OCI-LY7 (cell line): ENCODE results near the gene TRIM58. TPM values are rescaled to one million over a fixed set of nuclear protein-coding genes. Genes with fewer than 3 reads are reported as not detected.

ENCODE experiments used
- BruUV-seq: library from RNA; stranded (reverse); fragments of 400-500 nt; replicated peaks from 2 replicates; lab custom pipeline; 2021; lab: Mats Ljungman, UMichigan
- CTCF ChIA-PET: fragments of 300-600 bp; sonication (Branson Sonifier 250); formaldehyde crosslinking; loops from one replicate; lab custom pipeline; 2022; ENCODE audit warnings: antibody characterized with exemption; ENCODE audit not compliant: unreplicated experiment; lab: Charles Lee
- POLR2A ChIA-PET: fragments of 300-600 bp; sonication (Branson Sonifier 250); formaldehyde crosslinking; loops from one replicate; lab custom pipeline; 2022; ENCODE audit warnings: antibody characterized with exemption; lab: Charles Lee
- DNase-seq: peaks from one replicate; pipeline ENCODE4 v3.0.0-alpha.2; 2015; ENCODE audit warnings: low spot score
- H2AFZ ChIP-seq: fragments of 200-600 bp; sonication (generic), shearing (Covaris generic); 2 replicates; pipeline ENCODE4 v1.6.1; 2014; ENCODE audit warnings: mild to moderate bottlenecking, antibody characterized with exemption, low read length, moderate library complexity
- H3K27ac ChIP-seq: fragments of 200-600 bp; sonication (generic); 2 replicates; pipeline ENCODE4 v1.5.1; 2014; ENCODE audit warnings: mixed run types, low read depth, mild to moderate bottlenecking, moderate library complexity, low read length, inconsistent platforms; ENCODE audit not compliant: poor library complexity, severe bottlenecking
- H3K36me3 ChIP-seq: fragments of 200-600 bp; sonication (generic); 2 replicates; pipeline ENCODE4 v1.6.1; 2014; ENCODE audit warnings: mild to moderate bottlenecking, antibody characterized with exemption, low read length, moderate library complexity, mixed read lengths; ENCODE audit not compliant: insufficient read depth
- H3K4me1 ChIP-seq: fragments of 200-600 bp; sonication (generic); 2 replicates; pipeline ENCODE4 v1.5.1; 2014; ENCODE audit warnings: mild to moderate bottlenecking, low read length; ENCODE audit not compliant: insufficient read depth, poor library complexity, severe bottlenecking
- H3K4me2 ChIP-seq: fragments of 200-600 bp; sonication (generic); 2 replicates; pipeline ENCODE4 v1.6.1; 2014; ENCODE audit warnings: mild to moderate bottlenecking, low read length
- H3K4me3 ChIP-seq: fragments of 200-600 bp; sonication (generic); 2 replicates; pipeline ENCODE4 v1.5.1; 2014; ENCODE audit warnings: mild to moderate bottlenecking, low read depth, low read length; ENCODE audit not compliant: poor library complexity, severe bottlenecking
- H3K79me2 ChIP-seq: fragments of 200-600 bp; sonication (generic); 2 replicates; pipeline ENCODE4 v1.6.1; 2016; ENCODE audit warnings: low read depth, mild to moderate bottlenecking, low read length, moderate library complexity, mixed read lengths; ENCODE audit not compliant: insufficient read depth
- H3K9me2 ChIP-seq: fragments of 200-600 bp; sonication (generic); 2 replicates; pipeline ENCODE4 v1.6.1; 2016; ENCODE audit warnings: mild to moderate bottlenecking, low read length, mixed read lengths; ENCODE audit not compliant: insufficient read depth
- H3K9me3 ChIP-seq: fragments of 200-600 bp; sonication (generic); 2 replicates; pipeline ENCODE4 v1.6.1; 2014; ENCODE audit warnings: mild to moderate bottlenecking, mixed run types, low read length, mixed read lengths
- H4K20me1 ChIP-seq: fragments of 200-600 bp; sonication (generic); 2 replicates; pipeline ENCODE4 v1.6.1; 2014; ENCODE audit warnings: mild to moderate bottlenecking, antibody characterized with exemption, low read length, moderate library complexity, mixed read lengths; ENCODE audit not compliant: insufficient read depth
- CTCF ChIP-seq: fragments of 200-600 bp; sonication (generic); conservative IDR thresholded peaks from 2 replicates; pipeline ENCODE4 v1.5.1; 2014; ENCODE audit warnings: mild to moderate bottlenecking, antibody characterized with exemption, low read length, moderate library complexity, mixed read lengths
- EZH2phosphoT487 ChIP-seq: fragments of 200-600 bp; sonication (generic); IDR thresholded peaks from 2 replicates; pipeline ENCODE4 v1.6.1; 2018; ENCODE audit warnings: low read depth, borderline replicate concordance, mild to moderate bottlenecking, mixed run types, antibody characterized with exemption, low read length, moderate library complexity, mixed read lengths
- intact Hi-C: fragments of 100-400 bp; cut with micrococcal nuclease; formaldehyde crosslinking; loops from one replicate; pipeline ENCODE4 v1.10.0; 2022; ENCODE audit not compliant: unreplicated experiment
- total RNA-seq, 2 experiments: library from RNA; depleted of rRNA in 1 of 2; stranded (reverse); fragments of >200 nt in 1 of 2; shearing (Covaris generic) in 1 of 2; gene quantifications; 2 replicates each; pipeline ENCODE4 v1.2.3, GENCODE V29; 2014 to 2022

The TRIM58 gene
- total RNA-seq, 2 experiments from 2014 or later: not detected

GRCh38 chr1:247841796-247842195 is 15.2 kb upstream of the TRIM58 start, which contains the start of gene OR11L1:
TSS of gene OR11L1 (minus strand) at chr1:247841896. CDS start at chr1:247841896, 0 bp downstream.
- TF ChIP-seq EZH2phosphoT487 (no peak), CTCF (no peak)
- Histone ChIP-seq H3K9me2 (no peaks in the 10 kb centered on the region), H3K4me1 (no peaks in the 10 kb centered on the region), H3K4me3 (no peak within 1 kb of the TSS), H4K20me1 (no peaks in the 10 kb centered on the region), H3K36me3 (no peaks in the 10 kb centered on the region), H3K9me3 (no peaks in the 10 kb centered on the region), H3K79me2 (no peaks in the 10 kb centered on the region), H3K4me2 (no peak within 1 kb of the TSS), H3K27ac (no peak within 1 kb of the TSS), H2AFZ (no peak within 1 kb of the TSS)
- POLR2A ChIA-PET: no interaction called here
- BruUV-seq: no TSS peak
- intact Hi-C loops: no loop called here
- no peak for DNase-seq
- CTCF ChIA-PET: no interaction called here

- H3K9me2 ChIP-seq: no peaks in the 10 kb centered on the region
- no peaks in the 10 kb centered on the region for H3K36me3 ChIP-seq
- no peak for DNase-seq
- H2AFZ ChIP-seq: no peak overlapping the region
- no peaks in the 10 kb centered on the region for H4K20me1 ChIP-seq
- no peak overlapping the region for H3K27ac ChIP-seq
- H3K4me1 ChIP-seq: no peaks in the 10 kb centered on the region
- no peak overlapping the region for H3K4me3 ChIP-seq
- intact Hi-C loops: no loop called here
- no TSS peak for BruUV-seq
- ChIA-PET CTCF (no interaction called here), POLR2A (interaction anchor here (0.8 kb wide), 1 partner anchor 419 kb away, joined by 3 read pairs; no protein-coding TSS in a partner anchor)
- no peaks in the 10 kb centered on the region for H3K79me2 ChIP-seq
- TF ChIP-seq CTCF: no peak
- no peak for TF ChIP-seq EZH2phosphoT487
- no peak overlapping the region for H3K4me2 ChIP-seq
- H3K9me3 ChIP-seq: no peaks in the 10 kb centered on the region
These were observed 13.6 kb upstream of the TRIM58 start for GRCh38 chr1:247843411-247843810.

GRCh38 chr1:247845011-247845692 is 11.8 kb upstream of the TRIM58 start:
- no TSS peak for BruUV-seq
- CTCF ChIA-PET: no interaction called here
- H3K4me2 ChIP-seq: no peak overlapping the region
- DNase-seq: no peak
- H3K9me3 ChIP-seq: no peaks in the 10 kb centered on the region
- no peak overlapping the region for H3K4me3 ChIP-seq
- H3K9me2 ChIP-seq: no peaks in the 10 kb centered on the region
- no peaks in the 10 kb centered on the region for H3K79me2 ChIP-seq
- no peak for TF ChIP-seq CTCF
- no peak for TF ChIP-seq EZH2phosphoT487
- no peak overlapping the region for H3K27ac ChIP-seq
- H2AFZ ChIP-seq: no peak overlapping the region
- intact Hi-C loops: no loop called here
- H4K20me1 ChIP-seq: no peaks in the 10 kb centered on the region
- POLR2A ChIA-PET: no interaction called here
- H3K36me3 ChIP-seq: no peaks in the 10 kb centered on the region
- no peaks in the 10 kb centered on the region for H3K4me1 ChIP-seq
